ENCODE data around the gene SEC31B. TPM values are rescaled to one million over a fixed set of nuclear protein-coding genes. Genes with fewer than 3 reads are reported as not detected.

Gene SEC31B
- total and polyA plus RNA-seq, 2 of the 8 experiments (the other 6 are each of a cell fraction or from before 2014, with no cell fraction given), result 4.1 to 5.3 TPM

GRCh38 chr10:100567249-100567648, 47.6 kb upstream of the SEC31B start:
- no peak overlapping the region for H2BK5ac ChIP-seq (ENCODE audit: low read depth, low read length)
- peaks cover 0 to 2% of the 10 kb centered on the region in 2 experiments; a peak in 1 of 4 replicates for H3K9me3 ChIP-seq (ENCODE audit: insufficient read depth in 2 of 2, low read depth in 1 of 2, low read length in 1 of 2)
- peaks cover 0 to 27% (median 16%) of the 10 kb centered on the region in 4 experiments; a peak in 6 of 7 replicates for H3K27me3 ChIP-seq (replicated peaks in 1 of 4; ENCODE audit: control insufficient read depth in 3 of 4, extremely low read depth in 1 of 4, insufficient read depth in 3 of 4, low read length in 3 of 4)
- H3K56ac ChIP-seq (replicated peaks; ENCODE audit: insufficient read length, low read depth, low read length), result no peak overlapping the region
- H3K79me2 ChIP-seq (ENCODE audit: control insufficient read depth in 1 of 2, insufficient read depth in 2 of 2, low read length in 2 of 2), result no peaks in the 10 kb centered on the region
- H2BK12ac ChIP-seq (ENCODE audit: low read depth, low read length), result no peak overlapping the region
- no peak overlapping the region for H3K4ac ChIP-seq (replicated peaks; ENCODE audit: insufficient read length, low read depth, low read length)
- DNase-seq (ENCODE audit: low read depth in 1 of 2, low spot score in 2 of 2), result no peak
- no peak overlapping the region for H2BK20ac ChIP-seq (ENCODE audit: low read length)
- FAIRE-seq, result no peak
- no peak overlapping the region for H3K18ac ChIP-seq (ENCODE audit: extremely low read depth, low read length)
- POLR2A ChIA-PET (ENCODE audit: partially characterized antibody), result interaction anchor here (0.9 to 2.3 kb wide), 2 partner anchors 13 to 146 kb away, joined by 3 to 8 read pairs; no protein-coding TSS in a partner anchor
- no peak overlapping the region for H3K4me2 ChIP-seq (ENCODE audit: insufficient read depth in 1 of 2, low read depth in 2 of 2, low read length in 2 of 2)
- H3K4me1 ChIP-seq (replicated peaks in 1 of 4; ENCODE audit: control insufficient read depth in 3 of 4, insufficient read depth in 4 of 4, low read length in 3 of 4), result peaks cover 0 to 4% (median 2%) of the 10 kb centered on the region in 4 experiments; a peak in 5 of 7 replicates
- no peak overlapping the region for H2AFZ ChIP-seq (ENCODE audit: low read length)
- peaks cover 8% of the 10 kb centered on the region; the same call in 1 of the 2 replicates for H3K23me2 ChIP-seq (ENCODE audit: low read depth, low read length)
- no peak overlapping the region for H4K5ac ChIP-seq (ENCODE audit: insufficient read length, low read depth, low read length)
- peaks cover 0 to 3% of the 10 kb centered on the region in 2 experiments for H4K20me1 ChIP-seq (replicated peaks in 1 of 2; ENCODE audit: control insufficient read depth in 1 of 2, insufficient read depth in 2 of 2, low read length in 2 of 2)
- H2BK120ac ChIP-seq (replicated peaks; ENCODE audit: low read depth, low read length), result no peak overlapping the region
- H3K23ac ChIP-seq (ENCODE audit: insufficient read length), result no peak overlapping the region
- H2BK15ac ChIP-seq (ENCODE audit: low read length), result no peak overlapping the region
- CTCF ChIA-PET (ENCODE audit: partially characterized antibody), result interaction anchor here (0.8 to 9.8 kb wide), 14 partner anchors 11 to 329 kb away, joined by 3 to 88 read pairs (median 25); no protein-coding TSS in a partner anchor
- H3K4me3 ChIP-seq (ENCODE audit: extremely low read depth in 1 of 4, insufficient read depth in 2 of 4, low read depth in 3 of 4, low read length in 4 of 4), result no peak overlapping the region
- 70% methylated on average over 11 of the region's 11 CpGs; no CpG with 5 or more reads in 1 of the 2 experiments for WGBS, 2 experiments (ENCODE audit: extremely low coverage in 1 of 2, insufficient coverage in 1 of 2, insufficient read length in 1 of 2, insufficient replicate concordance in 2 of 2, low coverage in 1 of 2, low lambda C conversion rate in 2 of 2, missing lambda C conversion rate in 1 of 2)
- H3K14ac ChIP-seq (ENCODE audit: insufficient read length), result no peak overlapping the region
- no peak overlapping the region for H3K9ac ChIP-seq (replicated peaks in 1 of 4; ENCODE audit: extremely low read depth in 1 of 4, low read depth in 3 of 4, low read length in 3 of 4)
- H3K79me1 ChIP-seq (ENCODE audit: low read depth, low read length), result no peaks in the 10 kb centered on the region
- no peak overlapping the region for H3K27ac ChIP-seq (ENCODE audit: low read depth, low read length)
- no peaks in the 10 kb centered on the region for H3K36me3 ChIP-seq (ENCODE audit: control insufficient read depth in 2 of 4, insufficient read depth in 4 of 4, low read length in 3 of 4)
- H4K91ac ChIP-seq (replicated peaks; ENCODE audit: insufficient read length, low read length), result no peak overlapping the region
- no peak overlapping the region for H2AK5ac ChIP-seq (ENCODE audit: low read depth, low read length)
- no peak overlapping the region; the same call in 1 of the 2 replicates for H4K8ac ChIP-seq (ENCODE audit: extremely low read depth, insufficient read depth, low read length)
- no peak for TF ChIP-seq BCL11A (IDR thresholded peaks at IDR 0.05; ENCODE audit: low read depth in 2 of 2, low read length in 2 of 2)
- no peak for TF ChIP-seq EP300 (IDR thresholded peaks at IDR 0.05; ENCODE audit: borderline replicate concordance in 1 of 2, low read depth in 2 of 2, low read length in 2 of 2)
- no peak for TF ChIP-seq GTF2F1 (IDR thresholded peaks at IDR 0.05; ENCODE audit: borderline replicate concordance, low read depth, low read length)
- no peak for TF ChIP-seq JUND (IDR thresholded peaks at IDR 0.05; ENCODE audit: low read length)
- no peak for TF ChIP-seq RFX5 (IDR thresholded peaks at IDR 0.05; ENCODE audit: borderline replicate concordance, low read depth, low read length)
- no peak for TF ChIP-seq CHD2 (IDR thresholded peaks at IDR 0.05; ENCODE audit: low read length)
- no peak for TF ChIP-seq HDAC6 (IDR thresholded peaks at IDR 0.05; ENCODE audit: low read depth, low read length)
- no peak for TF ChIP-seq CREB1 (IDR thresholded peaks at IDR 0.05)
- no peak for TF ChIP-seq CTCF (IDR thresholded peaks at IDR 0.05; ENCODE audit: control extremely low read depth in 1 of 3, insufficient read depth in 1 of 3, low read depth in 1 of 3, low read length in 3 of 3)
- no peak for TF ChIP-seq KDM4A (IDR thresholded peaks at IDR 0.05; ENCODE audit: low read depth, low read length, severe bottlenecking)
- TF ChIP-seq HDAC2 (IDR thresholded peaks at IDR 0.05; ENCODE audit: borderline replicate concordance in 1 of 2, low read depth in 2 of 2, low read length in 2 of 2), result no peak

All from H1 (cell line).